K562 (cell line): ENCODE results near the gene ZNF778. TPM values are rescaled to one million over a fixed set of nuclear protein-coding genes. Genes with fewer than 3 reads are reported as not detected.

Source experiments
- ARID3B ChIP-seq: fragments of 250-450 bp; sonication (Bioruptor Pico); IDR thresholded peaks from 2 replicates; pipeline ENCODE4 v1.4.0; 2020; ENCODE audit warnings: borderline replicate concordance
- ATF4 ChIP-seq: fragments of 450-650 bp; formaldehyde crosslinking; IDR thresholded peaks from 2 replicates; pipeline ENCODE4 v1.4.0; 2022; ENCODE audit warnings: mild to moderate bottlenecking, moderate library complexity
- BMI1 ChIP-seq: fragments of 150-350 bp; IDR thresholded peaks from 2 replicates; pipeline ENCODE4 v1.6.1; 2014; ENCODE audit warnings: low read length
- CREB3 ChIP-seq: fragments of 450-650 bp; conservative IDR thresholded peaks from 2 replicates; pipeline ENCODE4 v1.6.1; 2016; ENCODE audit warnings: missing genetic modification characterization, low read depth, mild to moderate bottlenecking, missing compliant biosample characterization, moderate library complexity
- GTF2A2 ChIP-seq: IDR thresholded peaks from 2 replicates; pipeline ENCODE4 v1.6.1; 2016; ENCODE audit warnings: mild to moderate bottlenecking, missing genetic modification characterization, missing compliant biosample characterization
- HMGXB4 ChIP-seq: sonication (generic); formaldehyde crosslinking; IDR thresholded peaks from 2 replicates; pipeline ENCODE4 v1.8.1; 2023; ENCODE audit warnings: mild to moderate bottlenecking, missing genetic modification reagents
- IRF9 ChIP-seq: fragments of 450-650 bp; IDR thresholded peaks from 2 replicates; pipeline ENCODE4 v1.6.1; 2016; ENCODE audit warnings: missing biosample characterization, missing genetic modification characterization
- MIER1 ChIP-seq: fragments of 450-650 bp; IDR thresholded peaks from 2 replicates; pipeline ENCODE4 v1.6.1; 2016; ENCODE audit warnings: antibody characterized with exemption, mild to moderate bottlenecking, low read depth
- OTX1 ChIP-seq: fragments of 450-650 bp; formaldehyde crosslinking; IDR thresholded peaks from 2 replicates; pipeline ENCODE4 v1.4.0; 2022; ENCODE audit warnings: mild to moderate bottlenecking
- PHF21A ChIP-seq: fragments of 450-650 bp; IDR thresholded peaks from 2 replicates; pipeline ENCODE4 v1.6.1; 2017; ENCODE audit warnings: low read depth, borderline replicate concordance
- POLR2AphosphoS5 ChIP-seq: IDR thresholded peaks from 2 replicates; pipeline ENCODE4 v1.6.1; 2011; ENCODE audit warnings: mild to moderate bottlenecking, low read depth, low read length, moderate library complexity; ENCODE audit not compliant: control insufficient read depth, insufficient read depth
- TAF7 ChIP-seq: fragments of 450-650 bp; IDR thresholded peaks from 2 replicates; pipeline ENCODE4 v1.6.1; 2016; ENCODE audit warnings: missing genetic modification characterization, missing compliant biosample characterization
- TRIM25 ChIP-seq: fragments of 450-650 bp; IDR thresholded peaks from 2 replicates; pipeline ENCODE4 v1.7.0; 2016; ENCODE audit warnings: borderline replicate concordance
- U2AF2 ChIP-seq: fragments of 200-400 bp; formaldehyde crosslinking; optimal IDR thresholded peaks from 2 replicates; pipeline ENCODE3; 2017; ENCODE audit warnings: low read depth, mild to moderate bottlenecking, low read length
- USF1 ChIP-seq: sonication (generic); formaldehyde crosslinking; IDR thresholded peaks from 2 replicates; pipeline ENCODE4 v1.9.0; 2022; ENCODE audit warnings: mild to moderate bottlenecking, missing genetic modification reagents
- ZNF134 ChIP-seq: fragments of 250-450 bp; sonication (Bioruptor Pico); conservative IDR thresholded peaks from 2 replicates; pipeline ENCODE4 v1.4.0; 2020
- ZNF431 ChIP-seq: sonication (generic); formaldehyde crosslinking; IDR thresholded peaks from 2 replicates; pipeline ENCODE4 v1.8.0; 2022; ENCODE audit warnings: mild to moderate bottlenecking, missing genetic modification reagents
- ZNF830 ChIP-seq: fragments of 250-450 bp; sonication (Bioruptor Pico); IDR thresholded peaks from 2 replicates; pipeline ENCODE4 v1.5.0; 2021; ENCODE audit warnings: mild to moderate bottlenecking
- polyA plus RNA-seq, 8 experiments: library from polyadenylated mRNA; depleted of rRNA in 4 of 8; stranded (reverse) in 5 of 8; unstranded in 3 of 8; fragments of >200 nt; fragmentation: Nextera tagmentation in 2 of 8; fragmentation: Illumina TruSeq in 1 of 8; extraction: Ambion mirVana in 2 of 8; extraction: Trizol in 1 of 8; gene quantifications; 2 replicates each; pipeline versions ENCODE4 v1.2.1 to v1.2.3, GENCODE V29; 2011 to 2014; ENCODE audit warnings: inconsistent platforms in 1 of 8, missing spikeins in 1 of 8
- total RNA-seq, 7 experiments: library from RNA; depleted of rRNA in 6 of 7; stranded (reverse); fragments of >200 nt in 6 of 7; fragmentation: Illumina TruSeq in 2 of 7; extraction: Trizol in 2 of 7; gene quantifications; 2 replicates each; pipeline versions ENCODE4 v1.2.1 to v1.2.3, GENCODE V29; 2011 to 2021; ENCODE audit warnings: low replicate concordance in 1 of 7

Gene ZNF778
- total and polyA plus RNA-seq, 9 of the 15 experiments (the other 6 are each of a cell fraction or from before 2014, with no cell fraction given), result 0.70 to 60.6 (median 7.5) TPM

GRCh38 chr16:89217388-89218191, at the start of gene ZNF778 (continued):
- TF ChIP-seq ZNF830 (no peak), IRF9 (no peak), ZNF134 (CRISPR knock-in tag) (no peak), U2AF2 (no peak), TAF7 (tag) (0 out of 2 replicates have a peak, but pooled peaks have one; percentile 28), TRIM25 (no peak), ZNF431 (no peak), ARID3B (CRISPR knock-in tag) (no peak), OTX1 (CRISPR knock-in tag) (no peak), USF1 (no peak), POLR2AphosphoS5 (peak; percentile 85), PHF21A (no peak), BMI1 (no peak), MIER1 (no peak), ATF4 (CRISPR knock-in tag) (no peak), CREB3 (no peak), GTF2A2 (tag) (no peak), HMGXB4 (CRISPR knock-in tag) (peak; percentile 45; the same call in 1 of the 2 replicates)
